DOHH2 (cell line): ENCODE data around the gene ARHGAP6.

ENCODE experiments used
- CTCF ChIP-seq: fragments of 200-600 bp; sonication (generic); IDR thresholded peaks from one replicate; pipeline ENCODE4 v1.5.1; 2014; ENCODE audit warnings: antibody characterized with exemption, mild to moderate bottlenecking, low read depth, low read length; ENCODE audit not compliant: poor library complexity, severe bottlenecking
- EZH2phosphoT487 ChIP-seq: fragments of 200-600 bp; sonication (generic); IDR thresholded peaks from 2 replicates; pipeline ENCODE4 v1.6.1; 2017; ENCODE audit warnings: borderline replicate concordance, mild to moderate bottlenecking, antibody characterized with exemption, low read length, moderate library complexity, mixed read lengths

- TF ChIP-seq CTCF (no peak), EZH2phosphoT487 (no peak)
Observed at GRCh38 chrX:11409957-11410356, 255.8 kb downstream of the ARHGAP6 start.
